Small intestine (tissue), 7 donors: ENCODE measurements around the gene AGPAT3. TPM values are rescaled to one million over a fixed set of nuclear protein-coding genes. Genes with fewer than 3 reads are reported as not detected.
A peak's percentile ranks its signal among the peaks of the same experiment; 100 is the strongest.

Source experiments
- DNase-seq, 2 donors: peaks; one replicate each; pipeline versions ENCODE4 v3.0.0 to v3.0.0-alpha.2; 2013
- FAIRE-seq: peaks from 2 replicates; lab custom pipeline; 2012; peaks lifted over from hg19 to GRCh38; lab: Jason Lieb, UNC
- H3K27ac ChIP-seq, 3 donors: one replicate each; pipeline ENCODE4 v1.5.1; 2013; ENCODE audit warnings: low read length in 2 of 3, mild to moderate bottlenecking in 2 of 3, control low read depth in 1 of 3, inconsistent platforms in 1 of 3, low read depth in 1 of 3, moderate library complexity in 1 of 3
- H3K27me3 ChIP-seq, 3 donors: one replicate each; pipeline ENCODE4 v1.6.1; 2013; ENCODE audit warnings: low read length in 3 of 3, inconsistent platforms in 1 of 3; ENCODE audit not compliant: control insufficient read depth in 3 of 3, insufficient read depth in 3 of 3
- H3K36me3 ChIP-seq, 3 donors: one replicate each; pipeline ENCODE4 v1.6.1; 2013; ENCODE audit warnings: low read length in 3 of 3, inconsistent platforms in 1 of 3, low read depth in 1 of 3, mild to moderate bottlenecking in 1 of 3, moderate library complexity in 1 of 3; ENCODE audit not compliant: control insufficient read depth in 3 of 3, insufficient read depth in 2 of 3
- H3K4me1 ChIP-seq, 3 donors: one replicate each; pipeline ENCODE4 v1.6.1; 2013; ENCODE audit warnings: low read length in 2 of 3, inconsistent platforms in 1 of 3, low read depth in 1 of 3, mild to moderate bottlenecking in 1 of 3, moderate library complexity in 1 of 3; ENCODE audit not compliant: control insufficient read depth in 3 of 3, insufficient read depth in 2 of 3
- H3K4me3 ChIP-seq, 3 donors: one replicate each; pipeline ENCODE4 v1.5.1; 2013; ENCODE audit warnings: low read length in 3 of 3, control low read depth in 1 of 3, inconsistent platforms in 1 of 3, low read depth in 1 of 3, mild to moderate bottlenecking in 1 of 3, moderate library complexity in 1 of 3
- H3K9me3 ChIP-seq, 2 donors: one replicate each; pipeline ENCODE4 v1.6.1; 2013; ENCODE audit warnings: low read depth in 1 of 2, low read length in 1 of 2; ENCODE audit not compliant: control insufficient read depth in 2 of 2, insufficient read depth in 1 of 2
- WGBS, 3 donors: extraction: QIAGEN DNeasy Blood & Tissue Kit; methylation state at CpG; one replicate each; pipeline ENCODE4 v1.1.7; 2013; 5-methylcytosine and 5-hydroxymethylcytosine counted together
- polyA plus RNA-seq, 4 donors: library from polyadenylated mRNA; stranded (reverse) in 3 of 4; unstranded in 1 of 4; fragments of 200-250 nt in 3 of 4; fragments of 120-200 nt in 1 of 4; gene quantifications; one replicate each; pipeline versions ENCODE4 v1.2.1 to v1.2.3, GENCODE V29; 2013
- donor health status: healthy with polysubstance abuse.
- donor health status: control.
- donor health status: control.
- donor health status: Bipolar disorder and iron deficiency.
- donor health status: healthy.

Gene AGPAT3
- polyA plus RNA-seq, 4 donors = 21.3 to 93.2 (median 42.8) TPM

- Histone ChIP-seq H3K27me3 (peaks cover 0 to 3% (median 0%) of the 10 kb centered on the region in 3 donors), H3K4me3 (no peak overlapping the region), H3K27ac (no peak overlapping the region), H3K9me3 (no peaks in the 10 kb centered on the region), H3K36me3 (no peaks in the 10 kb centered on the region), H3K4me1 (no peaks in the 10 kb centered on the region)
- WGBS, 3 donors = 78 to 92% (median 83%) methylated on average over 8 of the region's 8 CpGs
- no peak for DNase-seq
- FAIRE-seq = no peak
Measured at GRCh38 chr21:44006656-44007055, 141.6 kb downstream of the AGPAT3 start.

DNA sequence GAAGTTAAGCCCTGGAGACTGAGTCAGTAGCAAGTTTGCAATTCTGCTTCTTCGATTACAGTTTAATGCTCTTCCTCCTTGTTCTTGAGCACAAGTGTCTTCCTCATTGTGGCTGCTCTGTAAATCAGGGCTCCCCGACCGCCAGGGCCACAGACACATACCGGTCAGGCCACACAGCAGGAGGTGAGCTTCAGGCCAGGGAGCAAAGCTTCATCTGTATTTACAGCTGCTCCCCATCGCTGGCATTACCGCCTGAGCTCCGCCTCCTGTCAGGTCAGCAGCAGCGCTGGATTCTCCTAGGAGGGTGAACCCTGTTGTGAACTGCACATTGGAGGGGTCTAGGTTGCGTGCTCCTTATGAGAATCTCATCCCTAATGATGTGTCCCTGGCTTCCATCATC lies 145.4 kb downstream of the AGPAT3 start:
- Histone ChIP-seq H3K4me1 (peaks cover 0 to 6% (median 3%) of the 10 kb centered on the region in 3 donors), H3K36me3 (no peaks in the 10 kb centered on the region), H3K9me3 (no peaks in the 10 kb centered on the region), H3K4me3 (no peak overlapping the region), H3K27me3 (no peaks in the 10 kb centered on the region), H3K27ac (no peak overlapping the region)
- FAIRE-seq = no peak
- DNase-seq = no peak
- WGBS, 3 donors = 77 to 79% (median 78%) methylated on average over 9 of the region's 9 CpGs

- FAIRE-seq = no peak
- H3K36me3 ChIP-seq = peaks cover 0 to 2% (median 0%) of the 10 kb centered on the region in 3 donors
- peaks cover 0 to 6% (median 3%) of the 10 kb centered on the region in 3 donors for H3K4me1 ChIP-seq
- DNase-seq = no peak
- no peaks in the 10 kb centered on the region for H3K9me3 ChIP-seq
- WGBS, 3 donors = 79 to 86% (median 80%) methylated on average over 9 of the region's 9 CpGs
- H3K27ac ChIP-seq = peak overlapping the region in 1 of 3 donors; percentile 78
- no peaks in the 10 kb centered on the region for H3K27me3 ChIP-seq
- H3K4me3 ChIP-seq = peak overlapping the region in 1 of 3 donors; percentile 66
Measured at GRCh38 chr21:44011123-44011522, 146.1 kb downstream of the AGPAT3 start.

GRCh38 chr21:44011579-44012473 lies 146.8 kb downstream of the AGPAT3 start, which contains the start of gene TRAPPC10:
Gene TRAPPC10 (plus strand): TSS chr21:44012309. CDS start chr21:44012494, 185 bp downstream.
- H3K4me1 ChIP-seq = peaks cover 0 to 6% (median 3%) of the 10 kb centered on the region in 3 donors
- H3K36me3 ChIP-seq = peaks cover 0 to 2% (median 0%) of the 10 kb centered on the region in 3 donors
- DNase-seq = peak; percentile 83 to 95
- no peaks in the 10 kb centered on the region for H3K9me3 ChIP-seq
- FAIRE-seq = no peak
- H3K27me3 ChIP-seq = no peaks in the 10 kb centered on the region
- peak within 1 kb of the TSS; percentile 84 to 99 (median 99) for H3K27ac ChIP-seq
- WGBS, 3 donors = 0 to 1% (median 0%) methylated on average over 41 to 107 of the region's 107 CpGs
- H3K4me3 ChIP-seq = peak within 1 kb of the TSS; percentile 66 to 99 (median 98)

GRCh38 chr21:44012474-44013379 lies 147.7 kb downstream of the AGPAT3 start:
- no peak for FAIRE-seq
- Histone ChIP-seq H3K36me3 (peaks cover 0 to 2% (median 0%) of the 10 kb centered on the region in 3 donors), H3K4me3 (peak overlapping the region; percentile 59 to 99 (median 98)), H3K27ac (peak overlapping the region; percentile 84 to 99 (median 99)), H3K4me1 (peaks cover 0 to 6% (median 3%) of the 10 kb centered on the region in 3 donors), H3K27me3 (no peaks in the 10 kb centered on the region), H3K9me3 (no peaks in the 10 kb centered on the region)
- 0 to 1% (median 1%) methylated on average over 60 to 87 of the region's 87 CpGs for WGBS, 3 donors
- DNase-seq = peak; percentile 72 to 85

DNA sequence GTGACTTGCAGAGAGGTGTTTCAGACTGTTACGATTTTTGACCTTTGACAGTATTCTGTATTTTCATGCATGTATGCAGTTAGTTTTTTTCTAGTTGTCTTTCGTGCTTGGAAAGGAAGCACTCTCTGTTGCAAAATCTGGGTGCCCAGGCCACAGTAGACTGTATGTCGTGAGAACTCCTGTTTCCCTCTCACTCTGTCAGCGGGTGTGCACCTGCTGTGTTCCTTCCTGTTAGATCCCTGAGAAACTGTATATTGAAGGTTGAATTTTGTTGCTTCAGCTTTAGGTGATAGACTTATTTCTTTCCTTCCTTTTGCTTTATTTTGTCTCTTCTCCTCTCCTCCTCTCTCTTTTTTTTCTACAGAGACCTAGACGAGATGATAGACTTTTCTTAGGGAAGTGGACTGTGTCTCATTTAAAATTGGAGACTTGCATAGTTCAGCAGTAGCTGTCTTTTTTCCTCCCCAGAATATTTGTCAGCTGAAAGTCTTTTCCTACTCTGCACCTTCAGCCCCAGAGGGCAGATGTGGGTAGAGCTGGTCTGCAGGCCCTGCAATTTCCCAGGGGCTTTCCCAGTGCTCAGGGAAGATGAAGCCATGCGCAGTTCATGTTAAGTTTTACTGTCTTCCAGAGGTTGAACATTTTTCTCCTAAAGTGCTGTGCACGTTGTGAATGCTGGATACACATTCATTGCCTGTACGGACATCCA lies 148.5 kb downstream of the AGPAT3 start:
- peak; percentile 41 to 44 for DNase-seq
- Histone ChIP-seq H3K4me1 (peaks cover 0 to 6% (median 3%) of the 10 kb centered on the region in 3 donors), H3K27ac (peak overlapping the region; percentile 84 to 99 (median 99)), H3K9me3 (no peaks in the 10 kb centered on the region), H3K27me3 (no peaks in the 10 kb centered on the region), H3K4me3 (peak overlapping the region; percentile 59 to 99 (median 98)), H3K36me3 (peaks cover 0 to 2% (median 0%) of the 10 kb centered on the region in 3 donors)
- WGBS, 3 donors = 10 to 16% (median 11%) methylated on average over 8 of the region's 8 CpGs
- no peak for FAIRE-seq

DNA sequence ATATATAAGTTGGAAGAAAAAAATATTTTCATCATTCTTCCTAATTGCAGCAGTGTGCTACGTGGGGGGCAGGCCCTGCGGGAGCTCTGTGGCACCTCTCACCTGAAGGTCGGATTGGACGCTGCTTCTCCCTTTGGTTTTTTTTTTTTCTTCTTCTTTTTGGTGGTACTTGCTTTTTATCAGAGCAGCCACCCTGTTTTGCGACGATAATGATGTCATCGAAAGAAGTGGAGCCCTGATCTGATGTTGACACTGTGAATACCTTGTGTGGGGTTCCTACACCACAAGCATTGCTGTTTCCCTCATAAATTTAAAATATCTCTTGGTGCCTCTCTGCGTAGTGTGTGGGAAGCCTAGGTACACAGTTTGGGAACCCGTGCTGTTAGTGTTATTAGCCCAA lies 152.6 kb downstream of the AGPAT3 start:
- Histone ChIP-seq H3K27me3 (no peaks in the 10 kb centered on the region), H3K4me1 (peaks cover 0 to 9% (median 3%) of the 10 kb centered on the region in 3 donors), H3K9me3 (no peaks in the 10 kb centered on the region), H3K27ac (no peak overlapping the region), H3K36me3 (peaks cover 0 to 7% (median 0%) of the 10 kb centered on the region in 3 donors), H3K4me3 (no peak overlapping the region)
- FAIRE-seq = no peak
- 90 to 91% (median 91%) methylated on average over 9 of the region's 9 CpGs for WGBS, 3 donors
- no peak for DNase-seq
